DOHH2 (cell line): Measurements from ENCODE around the gene TIRAP.

Experiments
- H3F3A ChIP-seq: fragments of 200-600 bp; sonication (generic), shearing (Covaris generic); 2 replicates; pipeline ENCODE4 v1.6.0; 2016; ENCODE audit warnings: antibody characterized with exemption, mild to moderate bottlenecking; ENCODE audit not compliant: control insufficient read depth, insufficient read depth
- H3K27ac ChIP-seq: fragments of 200-600 bp; sonication (generic); 2 replicates; pipeline ENCODE4 v1.5.1; 2014; ENCODE audit warnings: low read depth, mild to moderate bottlenecking, low read length, moderate library complexity
- H3K27me3 ChIP-seq: fragments of 200-600 bp; sonication (generic); 2 replicates; pipeline ENCODE4 v1.6.1; 2014; ENCODE audit warnings: mild to moderate bottlenecking, low read length, mixed read lengths; ENCODE audit not compliant: control insufficient read depth
- H3K36me3 ChIP-seq: fragments of 200-600 bp; sonication (generic); 2 replicates; pipeline ENCODE4 v1.6.1; 2014; ENCODE audit warnings: mild to moderate bottlenecking, low read length, moderate library complexity, mixed read lengths; ENCODE audit not compliant: control insufficient read depth
- H3K4me1 ChIP-seq: fragments of 200-600 bp; sonication (generic); 2 replicates; pipeline ENCODE4 v1.6.1; 2014; ENCODE audit warnings: mild to moderate bottlenecking, low read length, mixed read lengths; ENCODE audit not compliant: control insufficient read depth
- H3K4me2 ChIP-seq: fragments of 200-600 bp; sonication (generic); 2 replicates; pipeline ENCODE4 v1.6.0; 2014; ENCODE audit warnings: mild to moderate bottlenecking, low read length, moderate library complexity
- H3K4me3 ChIP-seq: fragments of 200-600 bp; sonication (generic); 2 replicates; pipeline ENCODE4 v1.5.1; 2014; ENCODE audit warnings: mild to moderate bottlenecking, low read length, mixed read lengths
- H3K79me2 ChIP-seq: fragments of 200-600 bp; sonication (generic); 2 replicates; pipeline ENCODE4 v1.6.1; 2014; ENCODE audit warnings: mild to moderate bottlenecking, low read length, mixed read lengths; ENCODE audit not compliant: control insufficient read depth
- H3K9me2 ChIP-seq: fragments of 200-600 bp; sonication (generic); replicated peaks from 2 replicates; pipeline ENCODE4 v1.6.1; 2014; ENCODE audit warnings: mild to moderate bottlenecking, low read length, mixed read lengths; ENCODE audit not compliant: control insufficient read depth
- H3K9me3 ChIP-seq: fragments of 200-600 bp; sonication (generic); 2 replicates; pipeline ENCODE4 v1.6.1; 2014; ENCODE audit warnings: antibody characterized with exemption, low read length, mixed read lengths; ENCODE audit not compliant: control insufficient read depth, insufficient read depth
- H4K20me1 ChIP-seq: fragments of 200-600 bp; sonication (generic); 2 replicates; pipeline ENCODE4 v1.6.0; 2014; ENCODE audit warnings: low read depth, mild to moderate bottlenecking, antibody characterized with exemption, low read length, moderate library complexity; ENCODE audit not compliant: control insufficient read depth, insufficient read depth
- EZH2phosphoT487 ChIP-seq: fragments of 200-600 bp; sonication (generic); IDR thresholded peaks from 2 replicates; pipeline ENCODE4 v1.6.1; 2017; ENCODE audit warnings: borderline replicate concordance, mild to moderate bottlenecking, antibody characterized with exemption, low read length, moderate library complexity, mixed read lengths
- TF ChIP-seq, protein P1 (sequence below): fragments of 200-600 bp; sonication (generic); IDR thresholded peaks from one replicate; pipeline ENCODE4 v1.5.1; 2014; ENCODE audit warnings: antibody characterized with exemption, mild to moderate bottlenecking, low read depth, low read length; ENCODE audit not compliant: poor library complexity, severe bottlenecking

Gene TIRAP, protein sequence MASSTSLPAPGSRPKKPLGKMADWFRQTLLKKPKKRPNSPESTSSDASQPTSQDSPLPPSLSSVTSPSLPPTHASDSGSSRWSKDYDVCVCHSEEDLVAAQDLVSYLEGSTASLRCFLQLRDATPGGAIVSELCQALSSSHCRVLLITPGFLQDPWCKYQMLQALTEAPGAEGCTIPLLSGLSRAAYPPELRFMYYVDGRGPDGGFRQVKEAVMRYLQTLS

DNA sequence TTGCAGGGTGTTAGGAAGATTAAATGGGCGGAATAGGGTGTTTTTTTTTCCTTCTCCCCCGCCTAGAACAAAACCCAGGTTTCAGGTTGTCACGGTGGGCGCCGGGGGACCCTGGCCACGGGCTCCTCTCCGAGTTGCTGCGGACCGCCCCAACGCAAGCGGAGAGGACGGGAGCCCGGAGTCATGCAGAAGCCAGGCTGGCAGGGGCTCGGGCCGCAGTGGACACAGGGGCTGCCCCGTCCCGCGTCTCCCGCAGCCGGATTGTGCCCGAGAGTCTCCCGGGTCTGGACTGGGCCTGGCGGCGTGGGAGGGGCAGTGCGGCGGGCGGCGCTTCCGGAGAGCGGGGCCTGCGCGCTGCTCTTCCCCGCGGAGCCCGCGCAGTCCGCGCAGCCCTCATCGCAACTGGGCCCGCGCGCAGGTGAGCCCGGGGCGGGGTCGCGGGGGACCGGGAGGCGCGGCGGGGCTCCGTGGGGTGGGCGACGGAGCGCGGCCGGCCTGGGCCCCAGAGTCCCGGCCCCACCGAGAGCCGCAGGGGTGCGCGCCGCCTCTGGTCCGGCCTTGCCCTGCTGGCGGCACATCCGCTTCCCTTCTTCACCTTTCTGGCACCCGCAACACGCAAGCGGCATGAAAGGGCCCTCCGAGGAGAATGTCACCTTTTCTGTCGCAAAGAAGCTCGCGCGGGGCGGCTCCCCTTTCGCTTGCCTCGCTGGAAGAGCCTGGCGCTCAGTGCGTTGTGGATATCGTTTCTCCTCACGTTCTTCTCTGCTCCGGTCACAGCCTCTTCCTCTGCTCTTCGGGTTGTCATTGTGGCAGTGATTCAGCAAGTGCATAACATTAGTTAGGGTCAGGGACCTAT is at the start of gene TIRAP:
TIRAP (plus strand) TSS at position 358 of the 856 bp plus-strand sequence. CDS start 7,802 bp downstream, outside the sequence.
- H3K4me3 ChIP-seq, result peak within 1 kb of the TSS; percentile 80
- peak within 1 kb of the TSS; percentile 79 for H3K4me2 ChIP-seq
- peak within 1 kb of the TSS; percentile 42 for H3K27ac ChIP-seq
- H3K9me2 ChIP-seq, result no peaks in the 10 kb centered on the region
- peaks cover 16% of the 10 kb centered on the region for H3K79me2 ChIP-seq
- H3K9me3 ChIP-seq, result no peaks in the 10 kb centered on the region
- TF ChIP-seq, protein P1, sequence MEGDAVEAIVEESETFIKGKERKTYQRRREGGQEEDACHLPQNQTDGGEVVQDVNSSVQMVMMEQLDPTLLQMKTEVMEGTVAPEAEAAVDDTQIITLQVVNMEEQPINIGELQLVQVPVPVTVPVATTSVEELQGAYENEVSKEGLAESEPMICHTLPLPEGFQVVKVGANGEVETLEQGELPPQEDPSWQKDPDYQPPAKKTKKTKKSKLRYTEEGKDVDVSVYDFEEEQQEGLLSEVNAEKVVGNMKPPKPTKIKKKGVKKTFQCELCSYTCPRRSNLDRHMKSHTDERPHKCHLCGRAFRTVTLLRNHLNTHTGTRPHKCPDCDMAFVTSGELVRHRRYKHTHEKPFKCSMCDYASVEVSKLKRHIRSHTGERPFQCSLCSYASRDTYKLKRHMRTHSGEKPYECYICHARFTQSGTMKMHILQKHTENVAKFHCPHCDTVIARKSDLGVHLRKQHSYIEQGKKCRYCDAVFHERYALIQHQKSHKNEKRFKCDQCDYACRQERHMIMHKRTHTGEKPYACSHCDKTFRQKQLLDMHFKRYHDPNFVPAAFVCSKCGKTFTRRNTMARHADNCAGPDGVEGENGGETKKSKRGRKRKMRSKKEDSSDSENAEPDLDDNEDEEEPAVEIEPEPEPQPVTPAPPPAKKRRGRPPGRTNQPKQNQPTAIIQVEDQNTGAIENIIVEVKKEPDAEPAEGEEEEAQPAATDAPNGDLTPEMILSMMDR, result no peak
- TF ChIP-seq EZH2phosphoT487, result no peak
- H3K4me1 ChIP-seq, result peaks cover 49% of the 10 kb centered on the region
- H3K27me3 ChIP-seq, result no peaks in the 10 kb centered on the region
- no peaks in the 10 kb centered on the region for H4K20me1 ChIP-seq
- peaks cover 15% of the 10 kb centered on the region; the same call in 1 of the 2 replicates for H3F3A ChIP-seq
- peaks cover 5% of the 10 kb centered on the region; the same call in 1 of the 2 replicates for H3K36me3 ChIP-seq

DNA sequence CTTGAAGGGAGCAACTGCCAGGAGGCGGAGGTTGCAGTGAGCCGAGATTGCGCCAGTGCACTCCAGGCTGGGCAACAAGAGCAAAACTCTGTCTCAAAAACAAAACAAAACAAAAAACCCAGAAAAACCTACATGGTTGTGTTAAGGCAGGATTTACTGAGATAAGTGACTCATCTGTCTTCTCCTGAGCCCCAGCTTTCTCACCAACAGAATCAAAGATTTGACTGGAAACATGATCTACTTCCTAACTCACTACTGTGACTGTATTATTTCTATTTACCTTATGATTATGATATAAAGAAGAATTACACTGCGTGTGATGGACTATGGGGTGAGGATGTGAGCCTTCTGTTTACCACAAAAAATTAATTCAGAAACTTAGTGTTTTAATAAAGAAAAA is 49.5 kb upstream of the TIRAP start:
- Histone ChIP-seq H3K4me1 (no peaks in the 10 kb centered on the region), H3K4me2 (no peak overlapping the region), H3K4me3 (no peak overlapping the region), H4K20me1 (no peaks in the 10 kb centered on the region), H3K27me3 (no peaks in the 10 kb centered on the region), H3F3A (no peaks in the 10 kb centered on the region), H3K27ac (no peak overlapping the region), H3K9me2 (no peaks in the 10 kb centered on the region), H3K9me3 (no peaks in the 10 kb centered on the region), H3K79me2 (no peaks in the 10 kb centered on the region), H3K36me3 (no peaks in the 10 kb centered on the region)
- TF ChIP-seq EZH2phosphoT487, result no peak
- TF ChIP-seq, protein P1, result no peak

DNA sequence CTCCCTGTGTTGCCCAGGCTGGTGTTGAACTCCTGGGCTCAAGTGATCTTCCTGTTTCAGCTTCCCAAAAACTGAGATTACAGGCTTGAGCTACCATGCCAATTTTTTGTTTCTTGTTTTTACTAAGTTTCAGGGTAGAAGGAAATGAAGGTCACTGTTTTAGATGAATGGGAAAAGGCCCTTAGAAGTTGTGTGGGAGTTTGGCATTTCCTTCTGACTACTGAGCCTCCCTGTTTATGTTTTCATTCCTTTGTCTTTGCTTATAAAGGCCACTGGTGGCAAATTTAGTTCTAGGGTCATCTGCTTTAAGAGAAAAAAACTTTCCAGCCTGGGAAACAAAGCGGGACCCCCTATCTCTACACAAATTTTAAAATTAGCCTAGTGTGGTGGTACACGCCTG is 36.3 kb upstream of the TIRAP start:
- H3K4me2 ChIP-seq, result no peak overlapping the region
- H3K27ac ChIP-seq, result no peak overlapping the region

More for the DNA sequence above, 36.3 kb upstream of the TIRAP start:
- no peaks in the 10 kb centered on the region for H3K4me1 ChIP-seq
- H3K36me3 ChIP-seq, result peaks cover 9% of the 10 kb centered on the region
- no peaks in the 10 kb centered on the region for H3K9me3 ChIP-seq
- no peak for TF ChIP-seq EZH2phosphoT487
- TF ChIP-seq, protein P1, result no peak
- no peaks in the 10 kb centered on the region for H3K79me2 ChIP-seq
- H3F3A ChIP-seq, result no peaks in the 10 kb centered on the region
- H3K27me3 ChIP-seq, result no peaks in the 10 kb centered on the region
- no peaks in the 10 kb centered on the region for H4K20me1 ChIP-seq
- no peak overlapping the region for H3K4me3 ChIP-seq
- no peaks in the 10 kb centered on the region for H3K9me2 ChIP-seq
